ENCODE data around the gene NFATC2. TPM values are rescaled to one million over a fixed set of nuclear protein-coding genes. Genes with fewer than 3 reads are reported as not detected.

The NFATC2 gene
- total and polyA plus RNA-seq, 2 of the 4 experiments (the other 2 are of a cell fraction): 0.18 to 0.38 TPM

- no peak overlapping the region for H3K18ac ChIP-seq (ENCODE audit: low read depth, low read length)
- H3K27me3 ChIP-seq (ENCODE audit: control insufficient read depth, insufficient read depth, low read length): no peaks in the 10 kb centered on the region
- no peak overlapping the region for H2AK9ac ChIP-seq (replicated peaks; ENCODE audit: low read depth, low read length, poor library complexity)
- H3K23ac ChIP-seq (ENCODE audit: low read depth, low read length): no peak overlapping the region
- H3K79me1 ChIP-seq (ENCODE audit: low read depth in 1 of 2, low read length in 2 of 2): no peaks in the 10 kb centered on the region; a peak in 1 of 4 replicates
- H3K4me2 ChIP-seq (ENCODE audit: low read depth, low read length): no peak overlapping the region
- DNase-seq (no peak), ATAC-seq (ENCODE audit: low read depth) (no peak)
- TF ChIP-seq RCOR1 (IDR thresholded peaks at IDR 0.05; ENCODE audit: insufficient replicate concordance, low read length): no peak
- no peak for TF ChIP-seq ELK1 (IDR thresholded peaks at IDR 0.05; ENCODE audit: borderline replicate concordance, low read depth, low read length)
- no peak for TF ChIP-seq BHLHE40 (IDR thresholded peaks at IDR 0.05; ENCODE audit: low read depth, low read length)
- no peak for TF ChIP-seq USF2 (IDR thresholded peaks at IDR 0.05; ENCODE audit: low read depth, low read length)
- no peak overlapping the region for H3K9ac ChIP-seq (ENCODE audit: low read depth, low read length)
- no TSS peak for BruUV-seq (replicated peaks)
- no peak overlapping the region for H4K8ac ChIP-seq (ENCODE audit: low read depth in 2 of 2, low read length in 2 of 2)
- no peak overlapping the region for H3K4me3 ChIP-seq (ENCODE audit: insufficient read depth, low read depth, low read length)
- H4K5ac ChIP-seq (ENCODE audit: low read depth, low read length): no peak overlapping the region
- 0 out of 2 replicates have a peak, but pooled peaks cover 4% of the 10 kb centered on the region for H3K9me1 ChIP-seq (ENCODE audit: insufficient read depth, low read length)
- H2BK120ac ChIP-seq (ENCODE audit: low read depth, low read length): no peak overlapping the region
- peaks cover 12% of the 10 kb centered on the region for H3K4me1 ChIP-seq (ENCODE audit: control insufficient read depth, insufficient read depth, low read length)
- H3K4ac ChIP-seq (ENCODE audit: low read depth, low read length): no peak overlapping the region
- H2AK5ac ChIP-seq (ENCODE audit: low read depth, low read length): no peak overlapping the region
- H4K20me1 ChIP-seq (ENCODE audit: insufficient read depth, low read length): no peaks in the 10 kb centered on the region
- intact Hi-C loops (cut with micrococcal nuclease): no loop called here
- H2BK20ac ChIP-seq (ENCODE audit: low read depth, low read length): no peak overlapping the region
- in situ Hi-C loops (cut with MboI; ENCODE audit: low sequenced_read_pairs): no loop called here
- no peaks in the 10 kb centered on the region for H3K36me3 ChIP-seq (ENCODE audit: control insufficient read depth, insufficient read depth, low read length)
- dilution Hi-C loops (cut with HindIII; ENCODE audit: low sequenced_read_pairs, unreplicated experiment): no loop called here
- H4K91ac ChIP-seq (ENCODE audit: insufficient read depth, low read depth, low read length): no peak overlapping the region
- H2AFZ ChIP-seq (replicated peaks; ENCODE audit: low read length, poor library complexity): no peak overlapping the region
- H3K27ac ChIP-seq (ENCODE audit: insufficient read depth, low read length): no peak overlapping the region
- H2BK5ac ChIP-seq (ENCODE audit: low read depth, low read length, poor library complexity, severe bottlenecking): no peak overlapping the region
- WGBS, 2 experiments (ENCODE audit: extremely low coverage in 2 of 2, insufficient read length in 1 of 2): no CpG with 5 or more reads among the region's 3 CpGs
- POLR2A ChIA-PET (ENCODE audit: unreplicated experiment): no interaction called here
- H3K56ac ChIP-seq (ENCODE audit: extremely low read depth, insufficient read depth, low read length): no peak overlapping the region
- H3K14ac ChIP-seq (replicated peaks; ENCODE audit: low read depth, low read length): no peak overlapping the region
- H2BK15ac ChIP-seq (ENCODE audit: low read depth, low read length): no peak overlapping the region
- no peaks in the 10 kb centered on the region for H3K9me3 ChIP-seq (ENCODE audit: control insufficient read depth, insufficient read depth, low read length)
- CTCF ChIA-PET: interaction anchor here (1.4 kb wide), 1 partner anchor 12 kb away, joined by 4 read pairs; no protein-coding TSS in a partner anchor
These were observed 42.2 kb downstream of the NFATC2 start for GRCh38 chr20:51500311-51500710.

Measured in IMR-90 (cell line).